GM12878 (cell line): ENCODE results near the gene CCDC51. TPM values are rescaled to one million over a fixed set of nuclear protein-coding genes. Genes with fewer than 3 reads are reported as not detected.
A peak's percentile ranks its signal among the peaks of the same experiment; 100 is the strongest.

Experiments used
- BMI1 ChIP-seq: fragments of 450-650 bp; IDR thresholded peaks from 2 replicates; pipeline ENCODE4 v1.6.1; 2016; ENCODE audit warnings: mild to moderate bottlenecking, moderate library complexity, borderline replicate concordance
- CBX5 ChIP-seq: sonication (generic); IDR thresholded peaks from 2 replicates; pipeline ENCODE4 v1.6.1; 2016; ENCODE audit warnings: low read depth, moderate library complexity, mild to moderate bottlenecking, inconsistent platforms
- CREB1 ChIP-seq: IDR thresholded peaks from 2 replicates; pipeline ENCODE4 v1.6.1; 2012; ENCODE audit warnings: low read depth, mild to moderate bottlenecking, inconsistent platforms
- EGR1 ChIP-seq, 2 experiments: IDR thresholded peaks; 1 replicate in 1 of 2; 2 replicates in 1 of 2; pipeline ENCODE4 v1.6.1; 2011 to 2012; ENCODE audit warnings: low read depth in 2 of 2, low read length in 2 of 2, borderline replicate concordance in 1 of 2, mild to moderate bottlenecking in 1 of 2, moderate library complexity in 1 of 2
- ESRRA ChIP-seq: IDR thresholded peaks from 2 replicates; pipeline ENCODE4 v1.6.1; 2012; ENCODE audit warnings: mild to moderate bottlenecking, low read length, improper control_type of control experiment
- EZH2 ChIP-seq: IDR thresholded peaks from 2 replicates; pipeline ENCODE4 v1.6.1; 2012; ENCODE audit warnings: low read depth, mild to moderate bottlenecking, control low read depth, inconsistent platforms, low read length, borderline replicate concordance; ENCODE audit not compliant: control insufficient read depth
- KLF5 ChIP-seq: fragments of 450-650 bp; IDR thresholded peaks from 2 replicates; pipeline ENCODE4 v1.6.1; 2014; ENCODE audit warnings: mild to moderate bottlenecking; ENCODE audit not compliant: partially characterized antibody
- POU2F2 ChIP-seq: IDR thresholded peaks from 3 replicates; pipeline ENCODE4 v1.6.1; 2011; ENCODE audit warnings: low read depth, mild to moderate bottlenecking, low read length, borderline replicate concordance
- SMAD1 ChIP-seq: fragments of 450-650 bp; IDR thresholded peaks from 2 replicates; pipeline ENCODE4 v1.6.1; 2018; ENCODE audit warnings: mild to moderate bottlenecking, low read depth; ENCODE audit not compliant: partially characterized antibody
- TBL1XR1 ChIP-seq: IDR thresholded peaks from 2 replicates; pipeline ENCODE4 v1.6.1; 2012; ENCODE audit warnings: low read depth, low read length, improper control_type of control experiment
- ZNF217 ChIP-seq: fragments of 450-650 bp; IDR thresholded peaks from 2 replicates; pipeline ENCODE4 v1.6.1; 2017; ENCODE audit warnings: antibody characterized with exemption, mild to moderate bottlenecking
- polyA plus RNA-seq, 11 experiments: library from polyadenylated mRNA; depleted of rRNA in 4 of 11; unstranded in 6 of 11; stranded (reverse) in 5 of 11; fragments of >200 nt; fragmentation: Nextera tagmentation in 4 of 11; fragmentation: Illumina TruSeq in 1 of 11; extraction: Ambion mirVana in 4 of 11; extraction: Trizol in 1 of 11; gene quantifications; 1 replicate in 1 of 11; 2 replicates in 10 of 11; pipeline versions ENCODE4 v1.2.1 to v1.2.3, GENCODE V29; 2011 to 2016; ENCODE audit warnings: inconsistent platforms in 2 of 11, missing spikeins in 2 of 11, low read depth in 1 of 11
- total RNA-seq, 4 experiments: library from RNA; depleted of rRNA in 3 of 4; stranded (reverse); fragments of >200 nt in 3 of 4; fragmentation: Illumina TruSeq in 1 of 4; extraction: Trizol in 1 of 4; gene quantifications; 2 replicates each; pipeline versions ENCODE4 v1.2.1 to v1.2.3, GENCODE V29; 2013 to 2021
- TF ChIP-seq, protein P1 (sequence below): fragments of 450-650 bp; IDR thresholded peaks from 2 replicates; pipeline ENCODE4 v1.6.1; 2016; ENCODE audit warnings: mild to moderate bottlenecking, moderate library complexity, borderline replicate concordance
- TF ChIP-seq, protein P2 (sequence below): fragments of 450-650 bp; IDR thresholded peaks from 2 replicates; pipeline ENCODE4 v1.6.1; 2017; ENCODE audit warnings: mild to moderate bottlenecking, moderate library complexity
- TF ChIP-seq, protein P3 (sequence below): fragments of 450-650 bp; conservative IDR thresholded peaks from 2 replicates; pipeline ENCODE4 v1.6.1; 2017; ENCODE audit warnings: mild to moderate bottlenecking, moderate library complexity
- TF ChIP-seq, protein P4 (sequence below): IDR thresholded peaks from 2 replicates; pipeline ENCODE4 v1.6.1; 2011; ENCODE audit warnings: borderline replicate concordance, low read depth, mild to moderate bottlenecking, moderate library complexity, low read length; ENCODE audit not compliant: insufficient read depth, poor library complexity, severe bottlenecking

CCDC51 gene
- total and polyA plus RNA-seq, 10 of the 15 experiments (the other 5 are each of a cell fraction or from before 2014, with no cell fraction given), result 10.6 to 54.9 (median 28.5) TPM

DNA sequence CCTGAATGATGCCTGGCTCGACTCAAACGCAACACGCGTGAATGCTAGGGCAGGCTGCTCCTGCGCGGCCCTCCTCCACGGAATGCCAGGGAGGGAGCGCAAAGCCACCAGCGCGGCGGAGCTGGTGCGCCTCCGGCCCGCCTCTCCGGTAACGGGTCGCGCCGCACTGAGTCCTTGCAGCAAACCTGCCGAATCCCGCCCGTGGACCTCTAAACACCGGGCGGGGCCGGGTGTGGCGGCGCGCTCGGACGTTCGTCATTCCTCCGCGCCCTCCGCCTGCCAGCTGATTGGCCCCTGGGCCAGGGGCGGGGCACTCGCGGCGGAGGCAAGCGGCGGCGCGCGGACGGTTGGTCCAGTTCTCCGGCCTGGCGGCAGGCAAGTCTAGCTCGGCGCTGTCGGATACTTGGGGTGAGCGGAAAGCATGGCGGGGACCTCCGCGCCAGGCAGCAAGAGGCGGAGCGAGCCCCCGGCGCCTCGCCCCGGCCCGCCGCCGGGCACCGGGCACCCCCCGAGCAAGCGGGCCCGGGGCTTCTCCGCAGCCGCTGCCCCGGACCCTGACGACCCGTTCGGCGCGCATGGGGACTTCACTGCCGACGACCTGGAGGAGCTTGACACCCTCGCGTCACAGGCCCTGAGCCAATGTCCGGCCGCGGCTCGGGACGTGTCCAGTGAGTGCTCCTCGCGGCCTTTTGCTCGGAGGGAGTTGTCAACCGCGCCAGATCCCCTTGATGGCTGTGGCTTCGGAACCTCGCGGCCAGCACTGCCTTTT lies 6.7 kb upstream of the CCDC51 start, which contains the start of gene ATRIP (continued):
- 0 out of 2 replicates have a peak, but pooled peaks have one; percentile 20 for TF ChIP-seq TBL1XR1
- TF ChIP-seq ESRRA, result no peak
- TF ChIP-seq, protein P1, sequence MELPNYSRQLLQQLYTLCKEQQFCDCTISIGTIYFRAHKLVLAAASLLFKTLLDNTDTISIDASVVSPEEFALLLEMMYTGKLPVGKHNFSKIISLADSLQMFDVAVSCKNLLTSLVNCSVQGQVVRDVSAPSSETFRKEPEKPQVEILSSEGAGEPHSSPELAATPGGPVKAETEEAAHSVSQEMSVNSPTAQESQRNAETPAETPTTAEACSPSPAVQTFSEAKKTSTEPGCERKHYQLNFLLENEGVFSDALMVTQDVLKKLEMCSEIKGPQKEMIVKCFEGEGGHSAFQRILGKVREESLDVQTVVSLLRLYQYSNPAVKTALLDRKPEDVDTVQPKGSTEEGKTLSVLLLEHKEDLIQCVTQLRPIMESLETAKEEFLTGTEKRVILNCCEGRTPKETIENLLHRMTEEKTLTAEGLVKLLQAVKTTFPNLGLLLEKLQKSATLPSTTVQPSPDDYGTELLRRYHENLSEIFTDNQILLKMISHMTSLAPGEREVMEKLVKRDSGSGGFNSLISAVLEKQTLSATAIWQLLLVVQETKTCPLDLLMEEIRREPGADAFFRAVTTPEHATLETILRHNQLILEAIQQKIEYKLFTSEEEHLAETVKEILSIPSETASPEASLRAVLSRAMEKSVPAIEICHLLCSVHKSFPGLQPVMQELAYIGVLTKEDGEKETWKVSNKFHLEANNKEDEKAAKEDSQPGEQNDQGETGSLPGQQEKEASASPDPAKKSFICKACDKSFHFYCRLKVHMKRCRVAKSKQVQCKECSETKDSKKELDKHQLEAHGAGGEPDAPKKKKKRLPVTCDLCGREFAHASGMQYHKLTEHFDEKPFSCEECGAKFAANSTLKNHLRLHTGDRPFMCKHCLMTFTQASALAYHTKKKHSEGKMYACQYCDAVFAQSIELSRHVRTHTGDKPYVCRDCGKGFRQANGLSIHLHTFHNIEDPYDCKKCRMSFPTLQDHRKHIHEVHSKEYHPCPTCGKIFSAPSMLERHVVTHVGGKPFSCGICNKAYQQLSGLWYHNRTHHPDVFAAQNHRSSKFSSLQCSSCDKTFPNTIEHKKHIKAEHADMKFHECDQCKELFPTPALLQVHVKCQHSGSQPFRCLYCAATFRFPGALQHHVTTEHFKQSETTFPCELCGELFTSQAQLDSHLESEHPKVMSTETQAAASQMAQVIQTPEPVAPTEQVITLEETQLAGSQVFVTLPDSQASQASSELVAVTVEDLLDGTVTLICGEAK, result no peak
- TF ChIP-seq ZNF217, result 0 out of 2 replicates have a peak, but pooled peaks have one; percentile 26
- TF ChIP-seq CREB1, result peak; percentile 99
- TF ChIP-seq BMI1, result no peak
- TF ChIP-seq CBX5, result no peak
- TF ChIP-seq POU2F2, result peak; percentile 14; the same call in 1 of the 3 replicates
- peak; percentile 41 for TF ChIP-seq KLF5
- TF ChIP-seq, protein P2, sequence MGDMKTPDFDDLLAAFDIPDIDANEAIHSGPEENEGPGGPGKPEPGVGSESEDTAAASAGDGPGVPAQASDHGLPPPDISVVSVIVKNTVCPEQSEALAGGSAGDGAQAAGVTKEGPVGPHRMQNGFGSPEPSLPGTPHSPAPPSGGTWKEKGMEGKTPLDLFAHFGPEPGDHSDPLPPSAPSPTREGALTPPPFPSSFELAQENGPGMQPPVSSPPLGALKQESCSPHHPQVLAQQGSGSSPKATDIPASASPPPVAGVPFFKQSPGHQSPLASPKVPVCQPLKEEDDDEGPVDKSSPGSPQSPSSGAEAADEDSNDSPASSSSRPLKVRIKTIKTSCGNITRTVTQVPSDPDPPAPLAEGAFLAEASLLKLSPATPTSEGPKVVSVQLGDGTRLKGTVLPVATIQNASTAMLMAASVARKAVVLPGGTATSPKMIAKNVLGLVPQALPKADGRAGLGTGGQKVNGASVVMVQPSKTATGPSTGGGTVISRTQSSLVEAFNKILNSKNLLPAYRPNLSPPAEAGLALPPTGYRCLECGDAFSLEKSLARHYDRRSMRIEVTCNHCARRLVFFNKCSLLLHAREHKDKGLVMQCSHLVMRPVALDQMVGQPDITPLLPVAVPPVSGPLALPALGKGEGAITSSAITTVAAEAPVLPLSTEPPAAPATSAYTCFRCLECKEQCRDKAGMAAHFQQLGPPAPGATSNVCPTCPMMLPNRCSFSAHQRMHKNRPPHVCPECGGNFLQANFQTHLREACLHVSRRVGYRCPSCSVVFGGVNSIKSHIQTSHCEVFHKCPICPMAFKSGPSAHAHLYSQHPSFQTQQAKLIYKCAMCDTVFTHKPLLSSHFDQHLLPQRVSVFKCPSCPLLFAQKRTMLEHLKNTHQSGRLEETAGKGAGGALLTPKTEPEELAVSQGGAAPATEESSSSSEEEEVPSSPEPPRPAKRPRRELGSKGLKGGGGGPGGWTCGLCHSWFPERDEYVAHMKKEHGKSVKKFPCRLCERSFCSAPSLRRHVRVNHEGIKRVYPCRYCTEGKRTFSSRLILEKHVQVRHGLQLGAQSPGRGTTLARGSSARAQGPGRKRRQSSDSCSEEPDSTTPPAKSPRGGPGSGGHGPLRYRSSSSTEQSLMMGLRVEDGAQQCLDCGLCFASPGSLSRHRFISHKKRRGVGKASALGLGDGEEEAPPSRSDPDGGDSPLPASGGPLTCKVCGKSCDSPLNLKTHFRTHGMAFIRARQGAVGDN, result peak; percentile 83
- TF ChIP-seq SMAD1, result no peak
- TF ChIP-seq EGR1 (IDR thresholded peaks at IDR 0.05; ENCODE audit: borderline replicate concordance in 1 of 2, low read depth in 2 of 2, low read length in 2 of 2), result peak in 1 of 2 experiments; percentile 13; a peak in 1 of 3 replicates
- TF ChIP-seq, protein P3, sequence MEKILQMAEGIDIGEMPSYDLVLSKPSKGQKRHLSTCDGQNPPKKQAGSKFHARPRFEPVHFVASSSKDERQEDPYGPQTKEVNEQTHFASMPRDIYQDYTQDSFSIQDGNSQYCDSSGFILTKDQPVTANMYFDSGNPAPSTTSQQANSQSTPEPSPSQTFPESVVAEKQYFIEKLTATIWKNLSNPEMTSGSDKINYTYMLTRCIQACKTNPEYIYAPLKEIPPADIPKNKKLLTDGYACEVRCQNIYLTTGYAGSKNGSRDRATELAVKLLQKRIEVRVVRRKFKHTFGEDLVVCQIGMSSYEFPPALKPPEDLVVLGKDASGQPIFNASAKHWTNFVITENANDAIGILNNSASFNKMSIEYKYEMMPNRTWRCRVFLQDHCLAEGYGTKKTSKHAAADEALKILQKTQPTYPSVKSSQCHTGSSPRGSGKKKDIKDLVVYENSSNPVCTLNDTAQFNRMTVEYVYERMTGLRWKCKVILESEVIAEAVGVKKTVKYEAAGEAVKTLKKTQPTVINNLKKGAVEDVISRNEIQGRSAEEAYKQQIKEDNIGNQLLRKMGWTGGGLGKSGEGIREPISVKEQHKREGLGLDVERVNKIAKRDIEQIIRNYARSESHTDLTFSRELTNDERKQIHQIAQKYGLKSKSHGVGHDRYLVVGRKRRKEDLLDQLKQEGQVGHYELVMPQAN, result peak; percentile 94
- no peak for TF ChIP-seq EZH2
- TF ChIP-seq, protein P4, sequence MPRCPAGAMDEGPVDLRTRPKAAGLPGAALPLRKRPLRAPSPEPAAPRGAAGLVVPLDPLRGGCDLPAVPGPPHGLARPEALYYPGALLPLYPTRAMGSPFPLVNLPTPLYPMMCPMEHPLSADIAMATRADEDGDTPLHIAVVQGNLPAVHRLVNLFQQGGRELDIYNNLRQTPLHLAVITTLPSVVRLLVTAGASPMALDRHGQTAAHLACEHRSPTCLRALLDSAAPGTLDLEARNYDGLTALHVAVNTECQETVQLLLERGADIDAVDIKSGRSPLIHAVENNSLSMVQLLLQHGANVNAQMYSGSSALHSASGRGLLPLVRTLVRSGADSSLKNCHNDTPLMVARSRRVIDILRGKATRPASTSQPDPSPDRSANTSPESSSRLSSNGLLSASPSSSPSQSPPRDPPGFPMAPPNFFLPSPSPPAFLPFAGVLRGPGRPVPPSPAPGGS, result peak; percentile 12
